Osteocyte (in vitro differentiated cells): ENCODE data around the gene NRCAM. TPM values are rescaled to one million over a fixed set of nuclear protein-coding genes. Genes with fewer than 3 reads are reported as not detected.

ENCODE experiments used
- DNase-seq: peaks from one replicate; pipeline ENCODE4 v3.0.0; 2021; ENCODE audit warnings: mixed read lengths; ENCODE audit not compliant: unreplicated experiment; ENCODE audit errors: extremely low spot score
- H3K27ac Mint-ChIP-seq: one replicate; pipeline ENCODE4 v1.8.0; 2021; ENCODE audit warnings: mild to moderate bottlenecking, mixed read lengths; ENCODE audit not compliant: unreplicated experiment
- H3K27me3 Mint-ChIP-seq: one replicate; pipeline ENCODE4 v1.8.0; 2021; ENCODE audit warnings: mixed read lengths; ENCODE audit not compliant: unreplicated experiment
- H3K36me3 Mint-ChIP-seq: one replicate; pipeline ENCODE4 v1.8.0; 2021; ENCODE audit warnings: mixed read lengths; ENCODE audit not compliant: unreplicated experiment
- H3K4me1 Mint-ChIP-seq: one replicate; pipeline ENCODE4 v1.8.0; 2021; ENCODE audit warnings: mixed read lengths; ENCODE audit not compliant: unreplicated experiment
- H3K4me3 Mint-ChIP-seq: one replicate; pipeline ENCODE4 v1.8.0; 2021; ENCODE audit warnings: mild to moderate bottlenecking, moderate library complexity, mixed read lengths; ENCODE audit not compliant: unreplicated experiment
- H3K9me3 Mint-ChIP-seq: one replicate; pipeline ENCODE4 v1.8.0; 2021; ENCODE audit warnings: mixed read lengths; ENCODE audit not compliant: unreplicated experiment
- total RNA-seq: library from RNA; stranded (reverse); gene quantifications from 2 replicates; pipeline ENCODE4 v1.2.1, GENCODE V29; 2021
- TF ChIP-seq, protein P1 (sequence below): fragments of 200-600 bp; sonication (generic); IDR thresholded peaks from 2 replicates; pipeline ENCODE4 v1.5.0; 2021; ENCODE audit warnings: antibody characterized with exemption, mild to moderate bottlenecking, moderate library complexity

NRCAM gene
- total RNA-seq, 1 donor from 2014 or later, result 81.8 TPM

DNA sequence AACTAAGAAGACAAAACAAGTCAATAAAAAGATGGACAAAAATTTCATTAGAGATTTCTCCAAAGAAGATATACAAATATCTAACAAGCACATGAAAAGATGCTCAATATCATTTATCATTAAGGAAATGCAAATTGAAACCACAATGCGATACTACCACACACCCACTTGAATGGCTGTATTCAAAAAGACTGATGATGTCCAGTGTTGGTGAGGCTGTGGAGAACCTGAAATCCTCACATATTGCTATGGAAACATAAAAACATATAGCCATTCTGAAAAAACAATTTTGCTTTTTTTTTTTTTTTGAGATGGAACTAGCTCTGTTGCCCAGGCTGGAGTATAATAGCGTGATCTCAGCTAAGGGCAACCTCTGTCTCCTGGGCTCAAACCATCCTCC is 202.0 kb downstream of the NRCAM start:
- Mint-ChIP-seq H3K9me3 (no peaks in the 10 kb centered on the region), H3K4me3 (no peak overlapping the region), H3K36me3 (peaks cover 5% of the 10 kb centered on the region), H3K27ac (no peak overlapping the region), H3K27me3 (no peaks in the 10 kb centered on the region), H3K4me1 (peaks cover 16% of the 10 kb centered on the region)
- DNase-seq, result no peak
- TF ChIP-seq, protein P1, sequence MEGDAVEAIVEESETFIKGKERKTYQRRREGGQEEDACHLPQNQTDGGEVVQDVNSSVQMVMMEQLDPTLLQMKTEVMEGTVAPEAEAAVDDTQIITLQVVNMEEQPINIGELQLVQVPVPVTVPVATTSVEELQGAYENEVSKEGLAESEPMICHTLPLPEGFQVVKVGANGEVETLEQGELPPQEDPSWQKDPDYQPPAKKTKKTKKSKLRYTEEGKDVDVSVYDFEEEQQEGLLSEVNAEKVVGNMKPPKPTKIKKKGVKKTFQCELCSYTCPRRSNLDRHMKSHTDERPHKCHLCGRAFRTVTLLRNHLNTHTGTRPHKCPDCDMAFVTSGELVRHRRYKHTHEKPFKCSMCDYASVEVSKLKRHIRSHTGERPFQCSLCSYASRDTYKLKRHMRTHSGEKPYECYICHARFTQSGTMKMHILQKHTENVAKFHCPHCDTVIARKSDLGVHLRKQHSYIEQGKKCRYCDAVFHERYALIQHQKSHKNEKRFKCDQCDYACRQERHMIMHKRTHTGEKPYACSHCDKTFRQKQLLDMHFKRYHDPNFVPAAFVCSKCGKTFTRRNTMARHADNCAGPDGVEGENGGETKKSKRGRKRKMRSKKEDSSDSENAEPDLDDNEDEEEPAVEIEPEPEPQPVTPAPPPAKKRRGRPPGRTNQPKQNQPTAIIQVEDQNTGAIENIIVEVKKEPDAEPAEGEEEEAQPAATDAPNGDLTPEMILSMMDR, result no peak

DNA sequence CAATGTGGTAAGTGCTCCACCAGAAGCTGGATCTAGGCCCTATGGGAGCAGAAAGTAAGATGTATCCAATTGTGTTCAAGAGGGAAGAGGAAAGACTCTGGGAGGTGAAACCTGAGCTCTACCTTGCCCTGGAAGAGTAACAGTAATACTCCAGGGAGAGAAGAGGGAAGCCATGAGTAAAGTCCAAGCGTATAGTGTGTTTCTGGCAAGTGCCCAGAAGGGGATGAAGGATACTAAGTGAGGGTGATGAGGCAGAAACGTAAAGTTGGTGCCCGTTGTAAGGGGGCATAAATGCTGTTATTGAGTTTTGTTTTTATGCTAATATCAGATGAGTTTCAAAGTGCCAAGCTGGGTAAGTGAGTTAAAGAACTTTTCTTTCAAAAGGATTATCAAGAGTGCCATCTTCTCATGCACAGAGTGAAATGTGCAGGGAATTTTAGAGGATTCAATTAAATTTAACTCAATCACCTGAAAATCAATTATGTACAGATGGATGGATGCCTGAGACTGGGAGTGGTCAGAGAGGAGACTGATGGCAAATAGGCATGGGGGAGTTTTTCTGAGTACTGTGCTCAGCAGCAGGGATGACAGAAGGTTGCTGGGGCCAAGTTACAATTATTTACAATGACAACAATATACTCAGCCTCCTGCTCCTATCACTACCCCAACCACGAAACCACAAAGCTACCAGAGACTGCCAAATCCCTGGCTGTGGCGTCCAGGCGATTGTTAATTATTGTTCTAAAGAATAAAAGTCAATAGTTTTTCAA is 202.8 kb downstream of the NRCAM start:
- H3K27ac Mint-ChIP-seq, result no peak overlapping the region
- peaks cover 16% of the 10 kb centered on the region for H3K4me1 Mint-ChIP-seq
- no peak overlapping the region for H3K4me3 Mint-ChIP-seq
- H3K27me3 Mint-ChIP-seq, result no peaks in the 10 kb centered on the region
- no peaks in the 10 kb centered on the region for H3K9me3 Mint-ChIP-seq
- peaks cover 5% of the 10 kb centered on the region for H3K36me3 Mint-ChIP-seq
- TF ChIP-seq, protein P1, result no peak
- DNase-seq, result no peak

GRCh38 chr7:108252177-108252576 is 204.1 kb downstream of the NRCAM start:
- Mint-ChIP-seq H3K27ac (no peak overlapping the region), H3K27me3 (no peaks in the 10 kb centered on the region), H3K4me1 (peaks cover 22% of the 10 kb centered on the region), H3K9me3 (no peaks in the 10 kb centered on the region), H3K4me3 (no peak overlapping the region), H3K36me3 (peaks cover 5% of the 10 kb centered on the region)
- TF ChIP-seq, protein P1, result no peak
- DNase-seq, result no peak

DNA sequence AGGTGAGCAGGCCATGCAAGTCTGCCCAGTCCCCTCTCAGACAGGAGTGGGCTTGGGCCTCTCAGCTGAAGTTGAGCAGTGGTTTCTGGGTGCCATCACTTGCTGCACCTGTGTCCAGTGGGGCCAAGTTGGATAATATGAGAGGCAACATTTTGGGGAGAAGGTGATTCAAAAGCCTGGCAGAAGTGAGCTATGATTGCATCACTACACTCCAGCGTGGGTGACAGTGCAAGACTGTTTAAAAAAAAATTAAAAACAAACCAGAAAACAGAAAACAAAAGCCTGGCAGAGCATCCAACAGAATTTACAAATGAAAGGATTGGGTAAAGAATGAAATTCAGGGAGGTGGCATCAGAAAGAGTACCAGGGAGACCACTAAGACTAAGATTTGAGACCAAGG is 204.5 kb downstream of the NRCAM start:
- Mint-ChIP-seq H3K4me1 (peaks cover 22% of the 10 kb centered on the region), H3K9me3 (no peaks in the 10 kb centered on the region), H3K36me3 (peaks cover 5% of the 10 kb centered on the region), H3K4me3 (no peak overlapping the region), H3K27me3 (no peaks in the 10 kb centered on the region), H3K27ac (no peak overlapping the region)
- no peak for DNase-seq
- TF ChIP-seq, protein P1, result no peak

DNA sequence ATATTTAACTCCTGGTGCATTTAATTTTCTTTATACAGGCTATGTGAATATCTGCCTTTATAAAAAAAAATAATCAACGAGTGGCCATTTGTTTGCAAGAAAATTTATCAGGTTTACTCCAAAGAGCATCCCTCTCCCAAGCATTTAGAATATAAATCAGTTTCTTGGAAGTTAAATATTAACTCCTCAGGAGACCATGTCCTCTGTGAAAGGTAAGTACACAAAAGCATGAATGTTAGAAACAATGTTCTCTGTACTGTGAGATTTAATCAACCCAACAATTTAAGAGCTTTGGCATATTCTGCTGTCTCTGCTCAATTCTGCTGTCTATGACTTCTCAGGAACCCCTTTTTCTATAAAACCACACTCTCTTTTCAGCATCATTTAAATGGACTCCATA is 206.8 kb downstream of the NRCAM start:
- H3K4me3 Mint-ChIP-seq, result no peak overlapping the region
- peaks cover 5% of the 10 kb centered on the region for H3K36me3 Mint-ChIP-seq
- DNase-seq, result no peak
- H3K27ac Mint-ChIP-seq, result no peak overlapping the region
- H3K9me3 Mint-ChIP-seq, result no peaks in the 10 kb centered on the region
- no peaks in the 10 kb centered on the region for H3K27me3 Mint-ChIP-seq
- peaks cover 32% of the 10 kb centered on the region for H3K4me1 Mint-ChIP-seq
- TF ChIP-seq, protein P1, result no peak
